ENCODE data around the gene UMODL1.

Gene UMODL1

DNA sequence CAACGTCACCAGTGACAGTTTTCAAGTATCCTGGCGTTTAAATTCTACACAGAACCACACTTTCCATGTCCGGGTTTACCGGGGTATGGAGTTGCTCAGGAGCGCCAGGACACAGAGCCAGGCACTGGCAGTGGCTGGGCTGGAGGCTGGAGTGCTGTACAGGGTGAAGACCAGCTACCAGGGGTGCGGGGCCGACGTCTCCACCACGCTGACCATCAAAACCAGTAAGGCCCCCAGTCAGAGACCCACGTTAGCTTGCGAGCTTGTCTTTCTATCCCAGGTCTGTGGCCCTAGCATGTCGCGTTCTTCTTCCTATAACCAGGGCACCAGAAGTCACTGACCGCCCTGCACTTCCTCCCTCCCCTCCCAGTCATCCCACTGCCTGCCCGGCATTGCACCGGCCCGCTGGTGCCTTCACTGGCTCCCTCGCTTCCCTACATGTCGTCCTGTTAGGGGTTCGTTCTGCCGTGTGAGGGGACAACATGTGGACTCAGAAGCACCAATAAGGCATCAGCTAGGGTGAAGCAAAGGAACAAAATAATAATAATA, 27.9 kb downstream of the UMODL1 start:
- Histone ChIP-seq H2AFZ (ENCODE audit: low read length, unreplicated experiment) (no peak overlapping the region), H3K79me2 (ENCODE audit: control insufficient read depth, insufficient read depth, low read length, unreplicated experiment) (no peaks in the 10 kb centered on the region)

DNA sequence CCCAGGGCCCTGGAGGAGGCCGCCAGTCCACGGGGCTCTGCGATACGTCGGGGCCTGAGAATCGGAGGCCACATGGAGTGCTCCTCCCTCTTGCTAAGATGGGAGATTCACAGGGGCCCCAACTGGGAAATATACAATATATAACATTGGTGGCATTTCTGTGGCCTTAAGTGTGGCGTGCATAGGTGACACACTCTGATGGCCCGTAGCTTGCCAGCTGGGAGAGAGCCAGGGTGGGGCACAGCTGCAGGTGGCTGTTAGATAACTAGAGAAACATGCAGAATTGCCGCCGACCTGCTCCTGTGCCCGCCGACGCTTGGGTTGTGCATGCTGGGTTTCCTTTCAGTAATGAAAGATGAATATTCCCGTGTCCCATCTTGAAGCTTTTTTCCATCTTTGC, 30.1 kb downstream of the UMODL1 start:
- H3K4me1 ChIP-seq (ENCODE audit: control insufficient read depth, insufficient read depth, low read length, unreplicated experiment) = peaks cover 15% of the 10 kb centered on the region
- no peaks in the 10 kb centered on the region for H3K79me2 ChIP-seq (ENCODE audit: control insufficient read depth, insufficient read depth, low read length, unreplicated experiment)
- H3K4me3 ChIP-seq (ENCODE audit: low read depth, low read length) = no peak overlapping the region
- H3K36me3 ChIP-seq (ENCODE audit: insufficient read depth, low read length) = no peaks in the 10 kb centered on the region
- no peaks in the 10 kb centered on the region for H3K27me3 ChIP-seq (ENCODE audit: insufficient read depth, low read length)
- H3K27ac ChIP-seq (ENCODE audit: low read depth, low read length) = no peak overlapping the region
- H2AFZ ChIP-seq (ENCODE audit: low read length, unreplicated experiment) = no peak overlapping the region

More for the DNA sequence above, 27.9 kb downstream of the UMODL1 start:
- Histone ChIP-seq H3K4me3 (ENCODE audit: low read depth, low read length) (no peak overlapping the region), H3K36me3 (ENCODE audit: insufficient read depth, low read length) (no peaks in the 10 kb centered on the region), H3K27me3 (ENCODE audit: insufficient read depth, low read length) (no peaks in the 10 kb centered on the region), H3K27ac (ENCODE audit: low read depth, low read length) (peak overlapping the region; percentile 92; the same call in 1 of the 2 replicates), H3K4me1 (ENCODE audit: control insufficient read depth, insufficient read depth, low read length, unreplicated experiment) (peaks cover 21% of the 10 kb centered on the region)

DNA sequence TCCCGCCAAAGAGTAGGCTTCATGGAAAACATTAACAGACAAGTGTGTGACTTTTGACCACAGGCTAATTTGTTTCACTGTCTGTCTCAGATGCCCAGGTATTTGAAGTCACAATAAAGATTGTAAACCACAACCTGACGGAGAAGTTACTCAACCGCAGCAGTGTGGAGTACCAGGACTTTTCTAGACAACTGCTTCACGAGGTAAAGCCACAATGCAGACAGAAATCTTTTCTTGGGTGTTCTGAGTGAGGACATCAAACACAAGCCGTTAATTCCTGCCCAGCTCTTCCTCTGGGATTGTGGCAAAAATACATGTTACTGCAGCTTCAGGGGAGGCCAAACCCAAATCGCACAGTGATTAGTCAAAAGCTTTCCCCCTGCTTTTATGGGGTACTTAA, 31.0 kb downstream of the UMODL1 start:
- Histone ChIP-seq H2AFZ (ENCODE audit: low read length, unreplicated experiment) (no peak overlapping the region), H3K4me3 (ENCODE audit: low read depth, low read length) (no peak overlapping the region), H3K27me3 (ENCODE audit: insufficient read depth, low read length) (no peaks in the 10 kb centered on the region), H3K79me2 (ENCODE audit: control insufficient read depth, insufficient read depth, low read length, unreplicated experiment) (no peaks in the 10 kb centered on the region), H3K4me1 (ENCODE audit: control insufficient read depth, insufficient read depth, low read length, unreplicated experiment) (peaks cover 11% of the 10 kb centered on the region), H3K27ac (ENCODE audit: low read depth, low read length) (no peak overlapping the region), H3K36me3 (ENCODE audit: insufficient read depth, low read length) (no peaks in the 10 kb centered on the region)

DNA sequence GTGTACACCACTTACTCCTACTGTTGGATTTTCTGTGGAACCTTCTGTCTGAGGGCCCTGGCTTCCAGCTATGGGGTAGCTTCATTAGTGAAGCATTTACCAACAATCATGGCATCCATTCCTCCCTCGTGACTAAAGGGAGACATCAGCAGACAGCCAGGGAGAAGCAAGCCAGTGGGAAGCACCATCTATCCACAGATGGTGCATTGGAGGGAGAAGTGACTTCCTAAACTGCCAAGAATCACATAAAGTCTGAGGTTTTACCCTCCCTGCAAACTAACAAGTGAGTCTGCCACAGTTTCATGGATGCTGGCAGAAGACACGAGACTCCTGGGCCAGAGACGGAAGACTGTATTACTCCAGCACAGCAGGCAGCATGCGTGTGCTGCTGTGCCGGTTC, 31.4 kb downstream of the UMODL1 start:
- no peaks in the 10 kb centered on the region for H3K36me3 ChIP-seq (ENCODE audit: insufficient read depth, low read length)
- no peaks in the 10 kb centered on the region for H3K27me3 ChIP-seq (ENCODE audit: insufficient read depth, low read length)
- H3K79me2 ChIP-seq (ENCODE audit: control insufficient read depth, insufficient read depth, low read length, unreplicated experiment) = no peaks in the 10 kb centered on the region
- no peak overlapping the region for H3K27ac ChIP-seq (ENCODE audit: low read depth, low read length)
- no peak overlapping the region for H3K4me3 ChIP-seq (ENCODE audit: low read depth, low read length)
- peaks cover 6% of the 10 kb centered on the region for H3K4me1 ChIP-seq (ENCODE audit: control insufficient read depth, insufficient read depth, low read length, unreplicated experiment)
- no peak overlapping the region for H2AFZ ChIP-seq (ENCODE audit: low read length, unreplicated experiment)

DNA sequence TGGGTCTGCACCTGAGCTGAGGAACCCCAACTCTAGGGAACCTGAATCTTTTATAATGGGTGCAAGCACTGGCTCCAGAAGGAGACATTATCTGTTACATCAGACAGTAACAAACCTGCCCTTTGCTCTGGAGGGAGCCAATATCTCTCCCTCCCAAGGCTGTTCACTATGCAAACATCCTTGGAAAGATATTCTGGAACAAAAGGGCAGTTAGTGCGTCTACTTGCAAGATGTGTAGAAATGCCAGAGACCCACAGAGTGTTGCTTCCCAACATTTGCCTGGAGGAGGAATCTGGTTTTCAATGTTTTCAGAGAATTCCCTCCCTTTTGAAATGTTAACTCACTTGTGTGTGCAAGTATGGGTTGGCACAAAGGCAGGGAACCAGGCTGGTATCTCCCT, 31.9 kb downstream of the UMODL1 start:
- H3K4me3 ChIP-seq (ENCODE audit: low read depth, low read length) = no peak overlapping the region
- no peaks in the 10 kb centered on the region for H3K36me3 ChIP-seq (ENCODE audit: insufficient read depth, low read length)
- no peak overlapping the region for H3K27ac ChIP-seq (ENCODE audit: low read depth, low read length)
- no peaks in the 10 kb centered on the region for H3K79me2 ChIP-seq (ENCODE audit: control insufficient read depth, insufficient read depth, low read length, unreplicated experiment)
- H3K27me3 ChIP-seq (ENCODE audit: insufficient read depth, low read length) = no peaks in the 10 kb centered on the region
- peaks cover 4% of the 10 kb centered on the region for H3K4me1 ChIP-seq (ENCODE audit: control insufficient read depth, insufficient read depth, low read length, unreplicated experiment)
- no peak overlapping the region for H2AFZ ChIP-seq (ENCODE audit: low read length, unreplicated experiment)

DNA sequence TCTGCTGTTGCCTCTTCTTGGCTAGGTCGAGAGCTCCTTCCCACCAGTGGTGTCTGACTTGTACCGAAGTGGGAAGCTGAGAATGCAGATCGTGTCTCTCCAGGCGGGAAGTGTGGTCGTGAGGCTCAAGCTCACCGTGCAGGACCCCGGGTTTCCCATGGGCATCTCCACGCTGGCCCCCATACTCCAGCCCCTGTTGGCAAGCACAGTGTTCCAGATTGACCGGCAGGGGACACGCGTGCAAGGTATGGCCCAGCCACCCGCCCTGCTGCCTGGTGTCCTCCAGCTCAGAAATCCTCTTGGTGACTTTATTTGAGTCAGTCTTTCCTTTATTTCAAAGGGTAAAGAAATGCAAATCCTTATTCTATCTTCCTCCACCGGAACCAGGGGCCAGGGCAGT, 32.7 kb downstream of the UMODL1 start:
- Histone ChIP-seq H3K36me3 (ENCODE audit: insufficient read depth, low read length) (no peaks in the 10 kb centered on the region), H3K27me3 (ENCODE audit: insufficient read depth, low read length) (no peaks in the 10 kb centered on the region), H3K79me2 (ENCODE audit: control insufficient read depth, insufficient read depth, low read length, unreplicated experiment) (no peaks in the 10 kb centered on the region), H2AFZ (ENCODE audit: low read length, unreplicated experiment) (no peak overlapping the region), H3K4me1 (ENCODE audit: control insufficient read depth, insufficient read depth, low read length, unreplicated experiment) (no peaks in the 10 kb centered on the region), H3K27ac (ENCODE audit: low read depth, low read length) (no peak overlapping the region), H3K4me3 (ENCODE audit: low read depth, low read length) (no peak overlapping the region)

DNA sequence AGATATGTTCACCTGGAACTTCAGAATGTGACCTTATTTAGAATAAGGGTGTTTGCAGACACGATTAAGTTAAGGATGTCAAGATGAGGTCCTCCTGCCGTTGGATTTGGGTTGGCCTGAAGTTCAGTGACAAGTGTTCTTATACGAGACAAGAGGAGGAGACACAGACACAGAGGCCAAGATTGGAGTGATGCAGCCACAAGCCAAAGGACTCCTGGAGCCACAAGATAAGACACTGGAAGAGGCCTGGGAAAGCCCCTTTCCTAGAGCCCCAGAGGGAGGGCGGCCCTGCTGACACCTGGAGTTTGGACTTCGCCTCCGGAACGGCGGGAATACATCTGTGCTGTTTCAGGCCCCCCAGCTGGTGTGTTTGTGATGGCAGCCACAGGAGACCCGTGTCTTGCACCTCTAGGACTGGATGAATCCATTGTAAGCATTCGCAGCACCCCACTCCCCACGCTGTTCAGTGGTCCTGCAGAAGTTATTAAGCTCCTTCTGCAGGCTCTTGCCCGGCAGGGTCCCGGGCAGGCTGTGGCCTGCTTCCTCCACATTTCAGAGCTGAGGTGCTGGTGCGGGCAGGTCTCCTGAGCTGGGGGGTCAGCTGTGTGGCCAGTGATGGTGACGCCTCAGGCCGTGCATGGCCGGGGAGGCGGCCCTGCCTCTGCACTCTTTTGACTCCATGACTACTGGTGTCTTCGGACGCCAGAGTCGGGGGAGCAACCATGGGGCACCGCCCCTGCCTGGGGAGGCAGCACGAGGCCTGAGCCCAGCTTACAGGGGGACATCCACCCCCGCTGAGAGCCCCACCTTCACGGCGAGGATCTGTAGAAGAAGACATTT, 34.6 kb downstream of the UMODL1 start:
- H3K27me3 ChIP-seq (ENCODE audit: insufficient read depth, low read length) = no peaks in the 10 kb centered on the region
- no peak overlapping the region for H3K4me3 ChIP-seq (ENCODE audit: low read depth, low read length)
- no peaks in the 10 kb centered on the region for H3K4me1 ChIP-seq (ENCODE audit: control insufficient read depth, insufficient read depth, low read length, unreplicated experiment)
- no peaks in the 10 kb centered on the region for H3K36me3 ChIP-seq (ENCODE audit: insufficient read depth, low read length)
- no peak overlapping the region for H3K27ac ChIP-seq (ENCODE audit: low read depth, low read length)
- H3K79me2 ChIP-seq (ENCODE audit: control insufficient read depth, insufficient read depth, low read length, unreplicated experiment) = no peaks in the 10 kb centered on the region
- H2AFZ ChIP-seq (ENCODE audit: low read length, unreplicated experiment) = no peak overlapping the region

DNA sequence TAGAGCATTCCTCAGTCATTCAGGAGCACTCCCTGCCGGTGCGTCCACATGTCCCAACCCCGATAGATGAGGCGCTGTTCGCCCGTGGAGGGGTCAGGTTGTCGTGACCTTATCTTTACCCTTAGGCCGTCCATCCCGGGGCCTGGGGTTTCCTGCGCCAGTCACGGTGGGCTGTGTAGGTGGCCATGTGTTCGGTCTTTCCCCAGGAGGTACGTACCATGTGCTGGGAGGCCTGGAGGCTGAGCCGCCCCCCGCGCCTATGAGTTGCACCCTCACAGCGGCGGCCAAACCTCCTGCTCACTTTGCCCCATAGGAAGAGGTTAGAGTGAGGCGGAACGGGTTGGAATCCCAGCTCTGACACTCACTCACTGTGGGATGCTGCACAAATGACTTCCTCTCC, 35.3 kb downstream of the UMODL1 start:
- no peaks in the 10 kb centered on the region for H3K79me2 ChIP-seq (ENCODE audit: control insufficient read depth, insufficient read depth, low read length, unreplicated experiment)
- H3K27me3 ChIP-seq (ENCODE audit: insufficient read depth, low read length) = no peaks in the 10 kb centered on the region
- no peaks in the 10 kb centered on the region for H3K36me3 ChIP-seq (ENCODE audit: insufficient read depth, low read length)
- no peak overlapping the region for H3K27ac ChIP-seq (ENCODE audit: low read depth, low read length)
- H3K4me1 ChIP-seq (ENCODE audit: control insufficient read depth, insufficient read depth, low read length, unreplicated experiment) = no peaks in the 10 kb centered on the region
- no peak overlapping the region for H3K4me3 ChIP-seq (ENCODE audit: low read depth, low read length)
- no peak overlapping the region for H2AFZ ChIP-seq (ENCODE audit: low read length, unreplicated experiment)

DNA sequence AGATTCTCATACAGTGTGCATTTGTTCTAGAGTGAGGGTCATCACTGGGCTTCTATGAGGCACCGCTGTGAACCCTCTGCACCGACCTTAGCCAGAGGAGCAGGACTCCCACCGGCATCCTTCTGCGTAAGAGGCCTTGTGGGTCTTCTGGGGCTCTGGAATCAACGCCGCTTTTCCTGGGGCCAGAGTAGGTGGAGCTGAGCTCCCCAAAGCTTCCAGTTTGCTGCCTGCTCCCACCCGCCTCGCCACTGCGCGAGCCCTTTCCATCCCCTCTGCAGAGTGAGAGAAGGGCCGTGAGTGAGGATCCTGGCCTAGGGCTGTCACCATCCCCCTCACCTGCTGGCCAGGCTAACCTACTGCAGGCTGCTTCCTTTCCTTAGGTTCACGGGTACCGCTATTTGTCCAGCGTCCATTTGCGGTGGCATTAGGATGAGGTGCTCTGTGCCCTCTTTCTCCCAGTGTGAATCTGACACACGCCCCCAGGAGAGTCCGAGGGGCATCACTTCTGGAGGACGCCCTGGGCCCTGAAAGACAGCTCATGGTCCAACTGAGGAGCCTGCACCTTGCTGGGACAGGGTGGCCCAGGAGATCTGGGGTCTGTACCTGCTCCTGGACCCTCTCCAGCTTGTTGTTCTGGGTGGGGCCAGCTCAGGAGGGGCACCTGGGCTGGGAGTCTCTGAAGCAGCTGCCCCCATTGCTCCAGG, 36.2 kb downstream of the UMODL1 start:
- H3K79me2 ChIP-seq (ENCODE audit: control insufficient read depth, insufficient read depth, low read length, unreplicated experiment) = no peaks in the 10 kb centered on the region
- H3K36me3 ChIP-seq (ENCODE audit: insufficient read depth, low read length) = no peaks in the 10 kb centered on the region
- H3K4me3 ChIP-seq (ENCODE audit: low read depth, low read length) = no peak overlapping the region
- H3K27ac ChIP-seq (ENCODE audit: low read depth, low read length) = no peak overlapping the region
- no peaks in the 10 kb centered on the region for H3K27me3 ChIP-seq (ENCODE audit: insufficient read depth, low read length)
- no peaks in the 10 kb centered on the region for H3K4me1 ChIP-seq (ENCODE audit: control insufficient read depth, insufficient read depth, low read length, unreplicated experiment)
- no peak overlapping the region for H2AFZ ChIP-seq (ENCODE audit: low read length, unreplicated experiment)

DNA sequence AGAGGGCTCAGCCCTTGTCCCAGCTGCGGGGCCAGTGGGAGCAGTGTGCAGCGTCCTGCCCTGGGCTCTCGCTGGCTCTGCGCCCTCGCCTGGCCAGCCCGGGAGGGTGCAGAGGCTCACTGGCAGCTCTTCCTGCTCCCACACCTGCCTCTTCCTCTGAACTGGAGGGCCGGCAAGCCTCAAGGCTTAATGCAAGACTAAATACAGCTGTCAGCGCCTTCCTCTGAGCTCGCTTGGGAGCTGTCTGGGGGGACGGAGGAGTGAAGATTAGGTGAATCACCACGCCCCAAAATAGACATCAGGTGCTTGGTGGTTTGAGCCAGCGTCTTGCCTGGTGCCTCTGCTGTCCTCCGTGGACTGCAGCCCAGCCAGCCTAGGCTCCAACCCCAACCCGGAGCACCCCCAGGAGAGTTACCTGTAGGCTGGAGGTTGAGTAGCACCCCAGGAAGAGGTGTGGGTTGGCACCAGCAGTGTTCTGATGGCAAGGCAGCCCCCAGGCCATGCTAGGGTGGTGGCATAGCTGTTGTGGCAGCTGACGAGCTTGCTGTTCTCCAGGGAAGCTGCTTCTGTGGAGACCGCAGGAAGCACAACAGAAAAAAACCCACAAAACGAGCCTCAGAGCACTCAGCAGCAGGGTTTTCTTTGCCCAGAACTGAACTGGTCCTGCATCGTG, 36.9 kb downstream of the UMODL1 start:
- Histone ChIP-seq H3K27me3 (ENCODE audit: insufficient read depth, low read length) (peaks cover 3% of the 10 kb centered on the region; the same call in 1 of the 2 replicates), H3K4me3 (ENCODE audit: low read depth, low read length) (no peak overlapping the region), H3K36me3 (ENCODE audit: insufficient read depth, low read length) (no peaks in the 10 kb centered on the region), H3K79me2 (ENCODE audit: control insufficient read depth, insufficient read depth, low read length, unreplicated experiment) (no peaks in the 10 kb centered on the region), H3K4me1 (ENCODE audit: control insufficient read depth, insufficient read depth, low read length, unreplicated experiment) (no peaks in the 10 kb centered on the region), H2AFZ (ENCODE audit: low read length, unreplicated experiment) (no peak overlapping the region), H3K27ac (ENCODE audit: low read depth, low read length) (no peak overlapping the region)

Measured in ACC112 (cell line).